Prostate gland (tissue), 2 donors: Measurements from ENCODE around the gene KIN. TPM values are rescaled to one million over a fixed set of nuclear protein-coding genes. Genes with fewer than 3 reads are reported as not detected.

ENCODE experiments used
- DNase-seq: peaks from one replicate; pipeline ENCODE4 v3.0.0-alpha.2; 2019; ENCODE audit warnings: low spot score
- H3K27ac ChIP-seq, 2 donors: fragments of 200-600 bp; sonication (generic); 2 replicates each; pipeline ENCODE4 v1.5.1; 2017 to 2019
- H3K27me3 ChIP-seq: fragments of 200-600 bp; sonication (generic); replicated peaks from 2 replicates; pipeline ENCODE4 v1.5.1; 2019; ENCODE audit not compliant: insufficient read depth
- H3K36me3 ChIP-seq, 2 donors: fragments of 200-600 bp; sonication (generic); 1 replicate in 1 of 2; 2 replicates in 1 of 2; pipeline versions ENCODE4 v1.5.1 to v1.8.1; 2017 to 2019
- H3K4me1 ChIP-seq: fragments of 200-600 bp; sonication (generic); replicated peaks from 2 replicates; pipeline ENCODE4 v1.5.1; 2019
- H3K4me3 ChIP-seq, 2 donors: fragments of 200-600 bp; sonication (generic); 2 replicates each; pipeline ENCODE4 v1.5.1; 2017 to 2019
- H3K9me3 ChIP-seq: fragments of 200-600 bp; sonication (generic); 2 replicates; pipeline ENCODE4 v1.5.1; 2017
- CTCF ChIP-seq, 4 experiments: fragments of 200-600 bp in 2 of 4; fragments of 450-650 bp in 2 of 4; sonication (generic) in 2 of 4; IDR thresholded peaks; 1 replicate in 3 of 4; 2 replicates in 1 of 4; pipeline ENCODE4 v1.5.1; 2016 to 2019; ENCODE audit warnings: antibody characterized with exemption in 4 of 4, mild to moderate bottlenecking in 2 of 4, moderate library complexity in 2 of 4
- POLR2A ChIP-seq: fragments of 450-650 bp; IDR thresholded peaks from one replicate; pipeline ENCODE4 v1.6.1; 2016; ENCODE audit warnings: antibody characterized with exemption, mild to moderate bottlenecking
- POLR2AphosphoS5 ChIP-seq: sonication (generic); formaldehyde crosslinking; IDR thresholded peaks from one replicate; pipeline ENCODE4 v1.6.1; 2017; ENCODE audit warnings: antibody characterized with exemption
- WGBS: methylation state at CpG from one replicate; pipeline ENCODE4 v1.1.5; 2018; 5-methylcytosine and 5-hydroxymethylcytosine counted together
- intact Hi-C: fragments of 100-400 bp; cut with DNase I; formaldehyde crosslinking; loops from one replicate; pipeline ENCODE4 v1.14.2; 2022
- total RNA-seq, 2 donors: library from RNA; depleted of rRNA; stranded (reverse); fragments of >200 nt; gene quantifications; one replicate each; pipeline ENCODE4 v1.1.0, GENCODE V29; 2016

Gene KIN
- total RNA-seq, 2 donors from 2014 or later = 7.0 to 11.1 TPM

- no peak for TF ChIP-seq POLR2AphosphoS5
- no peak for TF ChIP-seq POLR2A
- TF ChIP-seq CTCF (IDR thresholded peaks at IDR 0.05) = no peak
- Histone ChIP-seq H3K4me1 (no peaks in the 10 kb centered on the region), H3K4me3 (no peak overlapping the region), H3K27me3 (no peaks in the 10 kb centered on the region), H3K36me3 (no peaks in the 10 kb centered on the region), H3K27ac (no peak overlapping the region), H3K9me3 (no peaks in the 10 kb centered on the region)
- 62% methylated on average over 4 of the region's 4 CpGs for WGBS
- no peak for DNase-seq
- intact Hi-C loops = no loop called here
Measured at GRCh38 chr10:7707102-7707501, 80.7 kb downstream of the KIN start.

GRCh38 chr10:7706534-7707073 is 81.2 kb downstream of the KIN start:
- no peaks in the 10 kb centered on the region for H3K4me1 ChIP-seq
- H3K27ac ChIP-seq = no peak overlapping the region
- intact Hi-C loops = no loop called here
- H3K9me3 ChIP-seq = no peaks in the 10 kb centered on the region
- 86% methylated on average over 4 of the region's 4 CpGs for WGBS
- TF ChIP-seq POLR2A (no peak), POLR2AphosphoS5 (no peak), CTCF (IDR thresholded peaks at IDR 0.05) (no peak)
- no peak overlapping the region for H3K4me3 ChIP-seq
- H3K27me3 ChIP-seq = no peaks in the 10 kb centered on the region
- no peaks in the 10 kb centered on the region for H3K36me3 ChIP-seq
- no peak for DNase-seq

GRCh38 chr10:7705341-7705740 is 82.5 kb downstream of the KIN start:
- H3K27ac ChIP-seq = no peak overlapping the region
- H3K36me3 ChIP-seq = no peaks in the 10 kb centered on the region
- H3K4me3 ChIP-seq = no peak overlapping the region
- no peaks in the 10 kb centered on the region for H3K9me3 ChIP-seq
- intact Hi-C loops = no loop called here
- DNase-seq = no peak
- H3K4me1 ChIP-seq = no peaks in the 10 kb centered on the region
- H3K27me3 ChIP-seq = no peaks in the 10 kb centered on the region
- no peak for TF ChIP-seq POLR2A
- no peak for TF ChIP-seq POLR2AphosphoS5
- no peak for TF ChIP-seq CTCF (IDR thresholded peaks at IDR 0.05)
- 89% methylated on average over 3 of the region's 3 CpGs for WGBS

- intact Hi-C loops = no loop called here
- H3K27me3 ChIP-seq = no peaks in the 10 kb centered on the region
- no peaks in the 10 kb centered on the region for H3K36me3 ChIP-seq
- H3K4me3 ChIP-seq = no peak overlapping the region
- WGBS = 73% methylated on average over 8 of the region's 8 CpGs
- no peaks in the 10 kb centered on the region for H3K9me3 ChIP-seq
- no peak overlapping the region for H3K27ac ChIP-seq
- H3K4me1 ChIP-seq = no peaks in the 10 kb centered on the region
- no peak for DNase-seq
- no peak for TF ChIP-seq CTCF (IDR thresholded peaks at IDR 0.05)
- no peak for TF ChIP-seq POLR2AphosphoS5
- no peak for TF ChIP-seq POLR2A
Measured at GRCh38 chr10:7704071-7705016, 83.4 kb downstream of the KIN start.
